ENCODE measurements around the gene NAP1L4. TPM values are rescaled to one million over a fixed set of nuclear protein-coding genes. Genes with fewer than 3 reads are reported as not detected.

The NAP1L4 gene
- polyA plus RNA-seq, 1 donor from 2014 or later: 199 TPM

DNA sequence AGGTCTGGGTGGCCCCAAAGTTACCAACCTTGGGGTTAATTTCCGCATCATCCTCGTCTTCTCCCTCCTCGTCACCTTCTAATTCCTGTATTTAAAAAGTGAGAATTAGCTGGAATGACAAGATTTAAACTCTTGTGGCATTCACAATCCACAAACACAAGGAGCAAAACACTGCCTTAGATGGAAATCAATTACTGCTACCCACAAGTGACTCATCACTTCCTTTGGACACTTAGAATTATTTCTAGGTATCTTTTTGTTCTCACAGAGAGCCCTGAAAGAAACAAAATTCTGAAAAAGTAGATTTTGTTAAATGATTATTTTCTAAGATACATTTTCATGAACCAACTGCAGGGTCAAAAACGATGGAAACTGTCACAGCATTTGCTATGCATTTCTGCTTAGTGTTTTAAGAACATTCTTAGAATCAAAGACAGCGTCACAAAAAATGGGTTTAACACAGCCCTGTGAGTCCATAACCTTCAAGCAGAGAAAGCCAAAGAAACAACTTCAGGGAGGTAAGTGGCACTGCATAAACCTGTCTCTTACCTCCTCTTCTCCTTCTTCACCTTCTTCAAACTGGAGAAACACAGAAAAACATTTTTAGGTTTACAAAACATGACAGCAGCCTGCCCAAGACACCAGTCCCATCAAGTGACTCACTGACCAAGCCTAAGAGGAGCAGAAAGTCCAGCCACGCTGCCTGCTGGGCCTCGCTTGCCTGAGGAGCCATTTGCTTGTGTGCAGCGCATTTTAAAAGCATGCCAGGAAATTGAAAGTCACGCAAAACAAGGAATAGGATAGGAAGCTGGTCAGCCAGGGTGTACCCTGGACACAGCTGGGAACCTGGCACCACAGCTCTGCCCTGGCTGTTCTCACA, 40.7 kb downstream of the NAP1L4 start:
- Histone ChIP-seq H3K4me2 (ENCODE audit: low read length) (no peak overlapping the region), H3K79me2 (replicated peaks; ENCODE audit: insufficient read depth, low read length) (no peaks in the 10 kb centered on the region), H3K9me2 (ENCODE audit: insufficient read depth, low read length) (no peaks in the 10 kb centered on the region), H3K36me3 (ENCODE audit: insufficient read depth, low read length) (peaks cover 5% of the 10 kb centered on the region), H3K9me3 (ENCODE audit: low read length) (no peaks in the 10 kb centered on the region), H3K9ac (ENCODE audit: low read length) (no peak overlapping the region), H4K20me1 (ENCODE audit: insufficient read depth) (no peaks in the 10 kb centered on the region), H3K27me3 (ENCODE audit: insufficient read depth, low read depth, low read length) (no peaks in the 10 kb centered on the region), H3K4me3 (ENCODE audit: low read length) (no peak overlapping the region), H2AFZ (ENCODE audit: low read depth, low read length) (no peak overlapping the region), H3F3A (ENCODE audit: insufficient read depth, low read length, poor library complexity, severe bottlenecking) (no peaks in the 10 kb centered on the region), H3K27ac (ENCODE audit: low read length) (no peak overlapping the region)
- TF ChIP-seq SMC3 (conservative IDR thresholded peaks at IDR 0.05; ENCODE audit: poor library complexity) (no peak), MXI1 (conservative IDR thresholded peaks at IDR 0.05; ENCODE audit: poor library complexity, severe bottlenecking) (no peak), RAD21 (conservative IDR thresholded peaks at IDR 0.05) (no peak), POLR2AphosphoS5 (IDR thresholded peaks at IDR 0.05) (no peak), TAF1 (IDR thresholded peaks at IDR 0.05; ENCODE audit: low read depth) (no peak), EP300 (conservative IDR thresholded peaks at IDR 0.05; ENCODE audit: poor library complexity, severe bottlenecking) (no peak), EZH2 (IDR thresholded peaks at IDR 0.05; ENCODE audit: borderline replicate concordance, insufficient read depth, low read length, poor library complexity, severe bottlenecking) (no peak)
- TF ChIP-seq, protein P1, sequence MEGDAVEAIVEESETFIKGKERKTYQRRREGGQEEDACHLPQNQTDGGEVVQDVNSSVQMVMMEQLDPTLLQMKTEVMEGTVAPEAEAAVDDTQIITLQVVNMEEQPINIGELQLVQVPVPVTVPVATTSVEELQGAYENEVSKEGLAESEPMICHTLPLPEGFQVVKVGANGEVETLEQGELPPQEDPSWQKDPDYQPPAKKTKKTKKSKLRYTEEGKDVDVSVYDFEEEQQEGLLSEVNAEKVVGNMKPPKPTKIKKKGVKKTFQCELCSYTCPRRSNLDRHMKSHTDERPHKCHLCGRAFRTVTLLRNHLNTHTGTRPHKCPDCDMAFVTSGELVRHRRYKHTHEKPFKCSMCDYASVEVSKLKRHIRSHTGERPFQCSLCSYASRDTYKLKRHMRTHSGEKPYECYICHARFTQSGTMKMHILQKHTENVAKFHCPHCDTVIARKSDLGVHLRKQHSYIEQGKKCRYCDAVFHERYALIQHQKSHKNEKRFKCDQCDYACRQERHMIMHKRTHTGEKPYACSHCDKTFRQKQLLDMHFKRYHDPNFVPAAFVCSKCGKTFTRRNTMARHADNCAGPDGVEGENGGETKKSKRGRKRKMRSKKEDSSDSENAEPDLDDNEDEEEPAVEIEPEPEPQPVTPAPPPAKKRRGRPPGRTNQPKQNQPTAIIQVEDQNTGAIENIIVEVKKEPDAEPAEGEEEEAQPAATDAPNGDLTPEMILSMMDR (IDR thresholded peaks at IDR 0.05; ENCODE audit: poor library complexity, severe bottlenecking): no peak
- TF ChIP-seq, protein P2, sequence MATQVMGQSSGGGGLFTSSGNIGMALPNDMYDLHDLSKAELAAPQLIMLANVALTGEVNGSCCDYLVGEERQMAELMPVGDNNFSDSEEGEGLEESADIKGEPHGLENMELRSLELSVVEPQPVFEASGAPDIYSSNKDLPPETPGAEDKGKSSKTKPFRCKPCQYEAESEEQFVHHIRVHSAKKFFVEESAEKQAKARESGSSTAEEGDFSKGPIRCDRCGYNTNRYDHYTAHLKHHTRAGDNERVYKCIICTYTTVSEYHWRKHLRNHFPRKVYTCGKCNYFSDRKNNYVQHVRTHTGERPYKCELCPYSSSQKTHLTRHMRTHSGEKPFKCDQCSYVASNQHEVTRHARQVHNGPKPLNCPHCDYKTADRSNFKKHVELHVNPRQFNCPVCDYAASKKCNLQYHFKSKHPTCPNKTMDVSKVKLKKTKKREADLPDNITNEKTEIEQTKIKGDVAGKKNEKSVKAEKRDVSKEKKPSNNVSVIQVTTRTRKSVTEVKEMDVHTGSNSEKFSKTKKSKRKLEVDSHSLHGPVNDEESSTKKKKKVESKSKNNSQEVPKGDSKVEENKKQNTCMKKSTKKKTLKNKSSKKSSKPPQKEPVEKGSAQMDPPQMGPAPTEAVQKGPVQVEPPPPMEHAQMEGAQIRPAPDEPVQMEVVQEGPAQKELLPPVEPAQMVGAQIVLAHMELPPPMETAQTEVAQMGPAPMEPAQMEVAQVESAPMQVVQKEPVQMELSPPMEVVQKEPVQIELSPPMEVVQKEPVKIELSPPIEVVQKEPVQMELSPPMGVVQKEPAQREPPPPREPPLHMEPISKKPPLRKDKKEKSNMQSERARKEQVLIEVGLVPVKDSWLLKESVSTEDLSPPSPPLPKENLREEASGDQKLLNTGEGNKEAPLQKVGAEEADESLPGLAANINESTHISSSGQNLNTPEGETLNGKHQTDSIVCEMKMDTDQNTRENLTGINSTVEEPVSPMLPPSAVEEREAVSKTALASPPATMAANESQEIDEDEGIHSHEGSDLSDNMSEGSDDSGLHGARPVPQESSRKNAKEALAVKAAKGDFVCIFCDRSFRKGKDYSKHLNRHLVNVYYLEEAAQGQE (IDR thresholded peaks at IDR 0.05; ENCODE audit: borderline replicate concordance): no peak

DNA sequence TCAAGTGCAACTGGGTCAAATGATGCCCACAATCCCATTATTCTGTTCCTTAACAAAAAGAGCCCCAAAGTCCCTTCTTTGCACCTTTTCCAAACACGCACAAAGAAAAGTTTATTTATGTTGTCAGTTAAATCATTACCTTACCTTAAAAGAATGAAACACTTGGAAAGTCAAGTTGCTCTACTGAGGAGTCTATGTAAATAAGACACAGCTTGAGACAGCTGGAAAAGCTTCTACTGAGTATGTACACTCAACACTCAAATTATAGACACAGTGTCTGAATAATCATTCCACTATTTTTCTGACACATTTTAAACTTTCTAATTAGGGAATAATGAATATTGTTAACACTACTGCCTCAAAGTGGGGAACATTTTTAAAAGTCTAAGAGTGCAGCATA, 41.3 kb downstream of the NAP1L4 start:
- Histone ChIP-seq H3K4me3 (ENCODE audit: low read length) (no peak overlapping the region), H3K9me3 (ENCODE audit: low read length) (no peaks in the 10 kb centered on the region), H4K20me1 (ENCODE audit: insufficient read depth) (no peaks in the 10 kb centered on the region), H3K27ac (ENCODE audit: low read length) (no peak overlapping the region), H3K9ac (ENCODE audit: low read length) (no peak overlapping the region), H3K79me2 (replicated peaks; ENCODE audit: insufficient read depth, low read length) (no peaks in the 10 kb centered on the region), H2AFZ (ENCODE audit: low read depth, low read length) (no peak overlapping the region), H3K4me2 (ENCODE audit: low read length) (no peak overlapping the region), H3F3A (ENCODE audit: insufficient read depth, low read length, poor library complexity, severe bottlenecking) (no peaks in the 10 kb centered on the region), H3K27me3 (ENCODE audit: insufficient read depth, low read depth, low read length) (no peaks in the 10 kb centered on the region), H3K36me3 (ENCODE audit: insufficient read depth, low read length) (peaks cover 5% of the 10 kb centered on the region), H3K9me2 (ENCODE audit: insufficient read depth, low read length) (no peaks in the 10 kb centered on the region)
- TF ChIP-seq, protein P2 (IDR thresholded peaks at IDR 0.05; ENCODE audit: borderline replicate concordance): no peak
- TF ChIP-seq, protein P1 (IDR thresholded peaks at IDR 0.05; ENCODE audit: poor library complexity, severe bottlenecking): no peak
- TF ChIP-seq SMC3 (conservative IDR thresholded peaks at IDR 0.05; ENCODE audit: poor library complexity) (no peak), EP300 (conservative IDR thresholded peaks at IDR 0.05; ENCODE audit: poor library complexity, severe bottlenecking) (no peak), POLR2AphosphoS5 (IDR thresholded peaks at IDR 0.05) (no peak), TAF1 (IDR thresholded peaks at IDR 0.05; ENCODE audit: low read depth) (no peak), EZH2 (IDR thresholded peaks at IDR 0.05; ENCODE audit: borderline replicate concordance, insufficient read depth, low read length, poor library complexity, severe bottlenecking) (no peak), RAD21 (conservative IDR thresholded peaks at IDR 0.05) (no peak), MXI1 (conservative IDR thresholded peaks at IDR 0.05; ENCODE audit: poor library complexity, severe bottlenecking) (no peak)

All from neural cell (in vitro differentiated cells).